ENCODE data around the gene BAIAP2L2.

The BAIAP2L2 gene

GRCh38 chr22:38089474-38089851 lies 21.0 kb downstream of the BAIAP2L2 start:
- Histone ChIP-seq H3K4me3 (no peak overlapping the region), H3K4me1 (no peaks in the 10 kb centered on the region), H3K9ac (no peak overlapping the region), H3K4me2 (no peak overlapping the region), H4K20me1 (no peaks in the 10 kb centered on the region), H3K9me3 (no peaks in the 10 kb centered on the region), H3K27ac (no peak overlapping the region), H3K27me3 (no peaks in the 10 kb centered on the region), H3K36me3 (peaks cover 4% of the 10 kb centered on the region; the same call in 1 of the 2 replicates)
- no peak for TF ChIP-seq Cebpa-rat (IDR thresholded peaks at IDR 0.05)

DNA sequence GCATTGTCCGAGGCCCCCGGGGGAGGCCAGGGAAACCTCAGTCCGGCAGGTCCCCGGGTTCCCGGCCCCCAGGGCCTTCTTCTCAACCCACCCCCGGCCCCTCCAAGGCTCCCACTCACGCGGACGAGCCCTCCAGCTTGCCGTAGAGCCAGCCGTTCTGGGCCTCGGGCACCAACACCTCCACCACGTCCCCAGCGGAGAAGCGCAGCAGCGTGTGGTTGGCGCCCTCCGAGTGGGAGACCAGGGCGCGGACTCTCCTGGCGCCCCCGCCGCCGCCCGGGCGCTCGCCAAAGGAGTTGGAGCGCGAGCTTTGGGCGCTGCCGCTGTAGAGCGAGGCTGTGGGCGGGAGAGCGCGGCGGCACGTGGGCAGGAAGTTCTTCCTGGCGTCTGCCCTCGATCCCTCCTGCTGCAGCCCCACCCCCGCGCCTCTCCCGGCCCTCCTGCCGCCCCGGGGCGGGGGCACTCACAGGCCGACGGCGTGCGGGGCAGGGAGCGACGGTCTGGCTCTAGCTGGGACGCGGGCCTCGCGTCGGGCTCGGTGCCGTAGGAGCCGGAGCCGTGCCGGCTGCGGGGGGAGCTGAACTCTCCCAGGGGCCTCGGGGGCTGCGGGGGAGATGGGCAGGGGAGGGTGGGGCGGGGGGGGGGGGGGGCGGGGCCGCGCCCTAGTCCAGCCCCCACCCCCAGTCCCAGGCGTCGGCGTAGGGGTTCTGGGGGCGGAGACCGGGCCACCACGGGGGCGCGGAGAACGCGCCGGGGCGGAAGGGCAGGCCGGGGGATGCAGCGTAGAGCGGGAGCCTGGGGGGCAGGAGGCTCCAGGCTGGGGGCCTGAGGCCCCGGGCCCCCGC lies 21.6 kb downstream of the BAIAP2L2 start:
- Histone ChIP-seq H4K20me1 (no peaks in the 10 kb centered on the region), H3K4me3 (no peak overlapping the region), H3K9ac (no peak overlapping the region), H3K4me2 (no peak overlapping the region), H3K27me3 (peaks cover 2% of the 10 kb centered on the region), H3K9me3 (no peaks in the 10 kb centered on the region), H3K36me3 (peaks cover under 1% of the 10 kb centered on the region; the same call in 1 of the 2 replicates), H3K27ac (no peak overlapping the region), H3K4me1 (no peaks in the 10 kb centered on the region)
- no peak for TF ChIP-seq Cebpa-rat (IDR thresholded peaks at IDR 0.05)

DNA sequence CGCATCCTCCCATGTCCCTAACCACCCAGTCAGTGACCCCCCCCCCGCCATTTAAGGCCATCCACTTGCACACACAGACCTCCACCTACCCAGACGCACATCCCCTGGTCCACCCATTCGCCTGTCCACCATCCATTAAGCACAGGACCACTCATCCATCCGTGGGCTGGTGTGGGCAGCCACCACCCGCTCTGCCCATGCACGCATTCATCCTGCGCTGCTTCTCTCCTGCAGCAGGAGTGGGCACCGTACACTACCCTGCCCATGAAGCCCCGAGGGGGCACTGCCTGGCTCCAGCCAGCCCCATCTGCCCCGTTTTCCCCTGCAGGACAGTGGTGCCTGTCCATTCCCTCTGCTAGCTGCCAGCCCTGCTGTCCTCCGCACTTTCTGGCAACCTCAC lies 22.6 kb downstream of the BAIAP2L2 start:
- Histone ChIP-seq H3K27me3 (peaks cover 12% of the 10 kb centered on the region), H3K4me3 (no peak overlapping the region), H3K4me1 (0 out of 2 replicates have a peak, but pooled peaks cover 4% of the 10 kb centered on the region), H3K9me3 (no peaks in the 10 kb centered on the region), H3K27ac (no peak overlapping the region), H3K9ac (no peak overlapping the region), H3K4me2 (no peak overlapping the region), H3K36me3 (no peaks in the 10 kb centered on the region), H4K20me1 (no peaks in the 10 kb centered on the region)
- TF ChIP-seq Cebpa-rat (IDR thresholded peaks at IDR 0.05): no peak

DNA sequence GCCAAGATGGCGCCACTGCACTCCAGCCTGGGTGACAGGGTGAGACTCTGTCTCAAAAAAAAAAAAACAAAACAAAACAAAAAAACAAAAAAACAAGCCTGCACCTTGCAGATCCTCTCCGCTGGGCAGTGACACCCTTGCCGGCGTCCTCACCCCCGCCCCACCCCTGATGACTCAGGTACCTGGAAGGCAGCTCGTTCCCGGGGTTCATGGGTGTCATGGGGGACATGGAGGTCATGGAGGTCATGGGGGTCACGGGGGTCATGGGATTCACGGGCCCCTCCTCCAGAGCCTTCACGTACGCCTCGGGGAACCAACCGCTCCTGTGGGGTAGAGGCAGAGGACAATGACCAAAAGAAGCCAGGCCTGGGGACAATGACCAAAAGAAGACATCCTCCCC lies 23.5 kb downstream of the BAIAP2L2 start:
- no peaks in the 10 kb centered on the region for H3K9me3 ChIP-seq
- H3K27me3 ChIP-seq: peaks cover 21% of the 10 kb centered on the region
- H3K4me2 ChIP-seq: no peak overlapping the region
- TF ChIP-seq Cebpa-rat (IDR thresholded peaks at IDR 0.05): no peak
- H3K9ac ChIP-seq: no peak overlapping the region
- no peak overlapping the region for H3K27ac ChIP-seq
- no peaks in the 10 kb centered on the region for H3K36me3 ChIP-seq
- peaks cover 2% of the 10 kb centered on the region; the same call in 1 of the 2 replicates for H4K20me1 ChIP-seq
- H3K4me1 ChIP-seq: peaks cover 13% of the 10 kb centered on the region
- H3K4me3 ChIP-seq: no peak overlapping the region

GRCh38 chr22:38086001-38086845 lies 24.3 kb downstream of the BAIAP2L2 start:
- Histone ChIP-seq H3K27me3 (peaks cover 28% of the 10 kb centered on the region), H3K9ac (no peak overlapping the region), H3K4me1 (peaks cover 20% of the 10 kb centered on the region), H4K20me1 (peaks cover 8% of the 10 kb centered on the region; the same call in 1 of the 2 replicates), H3K9me3 (no peaks in the 10 kb centered on the region), H3K4me2 (no peak overlapping the region), H3K36me3 (no peaks in the 10 kb centered on the region), H3K27ac (no peak overlapping the region), H3K4me3 (no peak overlapping the region)
- TF ChIP-seq Cebpa-rat (IDR thresholded peaks at IDR 0.05): no peak

- Histone ChIP-seq H3K27me3 (peaks cover 36% of the 10 kb centered on the region), H3K4me1 (peaks cover 27% of the 10 kb centered on the region), H3K9ac (no peak overlapping the region), H3K36me3 (no peaks in the 10 kb centered on the region), H4K20me1 (peaks cover 8% of the 10 kb centered on the region; the same call in 1 of the 2 replicates), H3K4me3 (no peak overlapping the region), H3K27ac (no peak overlapping the region), H3K9me3 (no peaks in the 10 kb centered on the region), H3K4me2 (no peak overlapping the region)
- TF ChIP-seq Cebpa-rat (IDR thresholded peaks at IDR 0.05): no peak
Measured at GRCh38 chr22:38085501-38085900, 25.0 kb downstream of the BAIAP2L2 start.

DNA sequence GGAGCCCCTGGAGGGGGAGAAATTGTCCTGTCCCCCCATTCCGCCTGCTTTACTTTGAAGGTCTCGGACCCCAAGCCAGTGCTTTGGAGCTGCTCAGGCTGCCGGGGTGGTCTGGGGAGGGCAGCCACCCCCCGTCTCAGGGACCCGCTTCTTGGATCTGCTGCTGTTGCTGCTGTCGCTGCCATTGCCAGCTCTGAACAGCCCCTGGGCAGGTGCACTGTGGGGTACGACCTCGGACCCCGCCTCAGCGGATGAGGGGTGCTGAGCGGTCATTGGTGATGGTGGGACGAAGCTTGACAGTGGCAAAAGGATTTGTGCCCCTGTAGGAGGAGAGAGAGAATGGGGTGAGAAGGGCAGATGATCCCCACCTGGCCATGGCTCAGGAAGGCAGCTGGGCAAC lies 25.4 kb downstream of the BAIAP2L2 start:
- no peak overlapping the region for H3K4me3 ChIP-seq
- H3K9ac ChIP-seq: no peak overlapping the region
- peaks cover 8% of the 10 kb centered on the region; the same call in 1 of the 2 replicates for H4K20me1 ChIP-seq
- no peak overlapping the region for H3K27ac ChIP-seq
- no peak for TF ChIP-seq Cebpa-rat (IDR thresholded peaks at IDR 0.05)
- H3K4me2 ChIP-seq: no peak overlapping the region
- H3K27me3 ChIP-seq: peaks cover 40% of the 10 kb centered on the region
- no peaks in the 10 kb centered on the region for H3K36me3 ChIP-seq
- peaks cover 29% of the 10 kb centered on the region for H3K4me1 ChIP-seq
- H3K9me3 ChIP-seq: no peaks in the 10 kb centered on the region

DNA sequence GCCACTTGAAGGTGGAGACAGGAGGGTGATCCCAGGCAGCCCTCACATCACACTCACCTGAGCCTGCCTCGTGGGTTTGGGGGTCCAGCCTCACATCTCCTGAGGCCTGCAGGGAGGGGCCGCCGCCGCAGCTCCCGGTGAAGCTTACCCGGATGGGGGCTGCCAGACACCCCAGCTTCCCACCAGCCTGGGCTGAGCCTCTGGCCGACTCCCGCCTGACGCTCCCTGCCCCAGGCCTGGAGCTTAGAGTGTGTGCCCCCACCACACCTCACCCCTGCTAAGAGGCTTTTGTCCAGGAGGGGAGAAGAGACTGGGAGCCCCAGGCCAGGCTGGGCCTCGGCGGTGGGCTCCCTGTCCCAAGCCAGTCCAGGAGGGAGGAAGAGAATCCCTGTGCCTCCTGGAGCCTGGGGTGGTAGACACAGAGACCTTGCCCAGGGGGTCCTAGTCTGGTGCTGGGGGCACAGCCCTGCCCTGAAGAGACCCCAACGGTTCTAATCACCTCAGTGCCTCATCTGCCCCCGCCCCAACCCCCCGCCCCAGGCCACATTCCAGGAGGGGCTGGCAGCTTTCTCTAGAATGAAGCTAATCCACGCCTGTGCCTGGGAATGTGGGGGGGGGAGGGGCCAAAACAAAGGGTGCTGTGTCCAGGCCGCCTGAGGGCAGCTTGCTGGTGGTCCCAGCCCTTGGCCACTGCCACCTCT lies 26.4 kb downstream of the BAIAP2L2 start, which contains the start of gene SLC16A8:
SLC16A8 (minus strand) TSS at position 254 of the 701 bp plus-strand sequence. CDS start 1,311 bp downstream, outside the sequence.
- Histone ChIP-seq H3K27me3 (peaks cover 49% of the 10 kb centered on the region), H3K4me2 (peak within 1 kb of the TSS; percentile 61), H3K36me3 (no peaks in the 10 kb centered on the region), H3K27ac (no peak within 1 kb of the TSS), H3K4me3 (no peak within 1 kb of the TSS), H3K9me3 (no peaks in the 10 kb centered on the region), H3K9ac (no peak within 1 kb of the TSS), H3K4me1 (peaks cover 35% of the 10 kb centered on the region), H4K20me1 (peaks cover 8% of the 10 kb centered on the region; the same call in 1 of the 2 replicates)
- TF ChIP-seq Cebpa-rat (IDR thresholded peaks at IDR 0.05): no peak

DNA sequence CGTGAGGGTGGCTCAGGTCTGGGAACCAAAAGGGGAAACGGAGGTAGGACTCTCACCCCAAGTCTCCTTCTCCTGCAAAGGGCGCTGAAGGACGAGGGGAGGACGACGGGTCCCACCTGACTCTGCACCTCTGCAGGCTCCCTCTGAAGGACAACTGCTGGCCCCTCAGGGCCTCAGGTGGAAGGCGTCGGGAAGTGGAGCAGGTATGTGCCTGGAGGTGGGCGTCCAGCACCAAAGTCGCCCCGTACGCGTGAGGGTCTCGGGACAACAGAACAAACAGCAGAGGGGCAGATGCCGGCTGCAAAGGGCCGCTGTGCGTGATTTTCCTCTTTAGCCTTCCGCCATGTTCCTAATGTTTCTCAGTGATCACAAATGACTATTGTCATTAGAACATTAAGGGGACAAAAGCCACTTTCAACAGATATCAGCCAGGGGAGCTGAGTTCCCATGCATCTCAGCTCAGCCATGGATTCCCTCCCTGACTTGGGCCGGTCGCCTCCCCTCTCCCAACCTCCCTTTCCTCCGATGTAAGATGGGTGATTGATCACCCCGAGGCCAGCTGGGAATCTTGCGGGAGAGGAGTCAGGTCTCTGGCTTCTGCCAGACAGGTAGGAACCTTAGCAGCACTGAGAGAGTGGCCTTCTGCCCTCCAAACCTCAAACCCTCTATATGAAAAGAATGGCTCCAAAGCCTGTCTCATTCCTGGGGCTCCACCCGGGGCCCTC lies 27.3 kb downstream of the BAIAP2L2 start:
- H3K4me3 ChIP-seq: no peak overlapping the region
- peaks cover 49% of the 10 kb centered on the region for H3K27me3 ChIP-seq
- H4K20me1 ChIP-seq: peaks cover 8% of the 10 kb centered on the region; the same call in 1 of the 2 replicates
- H3K9ac ChIP-seq: no peak overlapping the region
- H3K36me3 ChIP-seq: no peaks in the 10 kb centered on the region
- H3K4me2 ChIP-seq: peak overlapping the region; percentile 61
- H3K4me1 ChIP-seq: peaks cover 44% of the 10 kb centered on the region
- TF ChIP-seq Cebpa-rat (IDR thresholded peaks at IDR 0.05): no peak
- H3K27ac ChIP-seq: no peak overlapping the region
- no peaks in the 10 kb centered on the region for H3K9me3 ChIP-seq
